Progenitor cell of endocrine pancreas (in vitro differentiated cells): ENCODE results near the gene NKX6-2. TPM values are rescaled to one million over a fixed set of nuclear protein-coding genes. Genes with fewer than 3 reads are reported as not detected.

Experiments
- DNase-seq: peaks from one replicate; pipeline ENCODE4 v3.0.0; 2021; ENCODE audit warnings: low spot score; ENCODE audit not compliant: unreplicated experiment
- H3K27ac Mint-ChIP-seq: 2 replicates; pipeline ENCODE4 v1.8.0; 2021; ENCODE audit warnings: mild to moderate bottlenecking, moderate library complexity, mixed read lengths
- H3K27me3 Mint-ChIP-seq: 2 replicates; pipeline ENCODE4 v1.8.0; 2021; ENCODE audit warnings: mixed read lengths
- H3K36me3 Mint-ChIP-seq: 2 replicates; pipeline ENCODE4 v1.8.0; 2022; ENCODE audit warnings: mixed read lengths; ENCODE audit not compliant: insufficient read depth
- H3K4me1 Mint-ChIP-seq: 2 replicates; pipeline ENCODE4 v1.8.0; 2021; ENCODE audit warnings: low read depth, mixed read lengths
- H3K4me3 Mint-ChIP-seq: 2 replicates; pipeline ENCODE4 v1.8.0; 2021; ENCODE audit warnings: low read depth, mild to moderate bottlenecking, moderate library complexity, mixed read lengths
- H3K9me3 Mint-ChIP-seq: 2 replicates; pipeline ENCODE4 v1.8.0; 2021; ENCODE audit warnings: low read depth, mixed read lengths
- CTCF ChIP-seq: fragments of 200-600 bp; sonication (generic); IDR thresholded peaks from one replicate; pipeline ENCODE4 v1.5.0; 2021; ENCODE audit warnings: antibody characterized with exemption, mild to moderate bottlenecking; ENCODE audit not compliant: unreplicated experiment
- total RNA-seq: library from RNA; stranded (reverse); gene quantifications from 2 replicates; pipeline ENCODE4 v1.2.1, GENCODE V29; 2021

NKX6-2 gene
- total RNA-seq, 1 donor from 2014 or later = 43.9 TPM

- peaks cover 1% of the 10 kb centered on the region for H3K4me1 Mint-ChIP-seq
- H3K27me3 Mint-ChIP-seq = peaks cover 23% of the 10 kb centered on the region
- peaks cover 3% of the 10 kb centered on the region for H3K9me3 Mint-ChIP-seq
- H3K36me3 Mint-ChIP-seq = peaks cover 24% of the 10 kb centered on the region
- no peak for TF ChIP-seq CTCF
- H3K4me3 Mint-ChIP-seq = no peak overlapping the region
- H3K27ac Mint-ChIP-seq = no peak overlapping the region
- DNase-seq = no peak
Measured at GRCh38 chr10:132786476-132786883, 533 bp upstream of the NKX6-2 start.

- H3K27me3 Mint-ChIP-seq = peaks cover 23% of the 10 kb centered on the region
- H3K4me3 Mint-ChIP-seq = peak overlapping the region; percentile 60
- H3K9me3 Mint-ChIP-seq = peaks cover 3% of the 10 kb centered on the region
- TF ChIP-seq CTCF = no peak
- H3K27ac Mint-ChIP-seq = no peak overlapping the region
- DNase-seq = no peak
- peaks cover 30% of the 10 kb centered on the region for H3K36me3 Mint-ChIP-seq
- peaks cover 1% of the 10 kb centered on the region for H3K4me1 Mint-ChIP-seq
Measured at GRCh38 chr10:132784866-132785722, 853 bp downstream of the NKX6-2 start.

DNA sequence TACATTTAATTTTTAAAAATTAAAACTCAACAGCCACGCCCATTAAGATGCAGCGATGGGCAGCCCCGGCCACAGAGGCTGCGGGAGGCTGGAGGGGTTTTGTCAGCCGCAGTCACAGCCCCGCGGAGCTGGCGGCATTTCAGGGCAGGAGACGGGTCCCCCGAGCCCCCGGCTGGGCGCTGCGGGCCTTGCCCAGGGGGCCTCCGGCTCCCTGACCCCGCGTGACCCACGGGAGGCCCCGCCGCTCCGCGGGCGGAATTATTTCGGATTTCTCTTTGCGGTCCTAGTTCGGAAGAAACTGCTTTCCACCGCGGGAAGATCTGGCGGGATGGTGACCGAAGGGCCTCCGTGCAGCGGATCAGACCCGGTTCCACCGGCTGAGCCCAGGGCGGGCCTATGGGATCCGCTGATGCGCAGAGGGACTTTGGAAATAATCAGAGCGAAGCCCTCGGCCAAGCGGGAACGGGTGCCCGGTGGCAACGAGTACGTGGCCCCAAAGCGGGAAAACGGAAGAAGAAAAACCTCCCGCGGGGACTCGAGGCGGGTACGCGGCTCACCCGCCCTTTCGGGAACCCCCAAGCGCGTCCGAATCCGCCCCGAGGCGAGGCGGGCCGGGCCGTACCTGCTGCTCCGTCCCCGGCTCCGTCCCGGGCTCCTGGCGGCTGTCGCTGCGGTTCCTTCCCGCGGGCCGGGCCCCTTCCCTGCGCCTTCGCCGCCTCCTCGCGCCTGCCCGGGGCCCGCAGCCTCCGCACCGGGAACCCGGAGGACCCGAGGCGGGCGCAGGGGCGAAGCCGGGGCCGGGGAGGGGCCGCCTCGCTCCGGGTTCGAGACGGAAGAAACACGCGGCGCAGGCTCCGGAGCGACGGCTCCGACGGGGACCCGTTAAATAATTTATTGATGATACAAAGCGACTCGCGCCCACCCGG, 1.7 kb downstream of the NKX6-2 start:
- H3K4me3 Mint-ChIP-seq = peak overlapping the region; percentile 76
- H3K4me1 Mint-ChIP-seq = peaks cover 1% of the 10 kb centered on the region
- DNase-seq = no peak

DNA sequence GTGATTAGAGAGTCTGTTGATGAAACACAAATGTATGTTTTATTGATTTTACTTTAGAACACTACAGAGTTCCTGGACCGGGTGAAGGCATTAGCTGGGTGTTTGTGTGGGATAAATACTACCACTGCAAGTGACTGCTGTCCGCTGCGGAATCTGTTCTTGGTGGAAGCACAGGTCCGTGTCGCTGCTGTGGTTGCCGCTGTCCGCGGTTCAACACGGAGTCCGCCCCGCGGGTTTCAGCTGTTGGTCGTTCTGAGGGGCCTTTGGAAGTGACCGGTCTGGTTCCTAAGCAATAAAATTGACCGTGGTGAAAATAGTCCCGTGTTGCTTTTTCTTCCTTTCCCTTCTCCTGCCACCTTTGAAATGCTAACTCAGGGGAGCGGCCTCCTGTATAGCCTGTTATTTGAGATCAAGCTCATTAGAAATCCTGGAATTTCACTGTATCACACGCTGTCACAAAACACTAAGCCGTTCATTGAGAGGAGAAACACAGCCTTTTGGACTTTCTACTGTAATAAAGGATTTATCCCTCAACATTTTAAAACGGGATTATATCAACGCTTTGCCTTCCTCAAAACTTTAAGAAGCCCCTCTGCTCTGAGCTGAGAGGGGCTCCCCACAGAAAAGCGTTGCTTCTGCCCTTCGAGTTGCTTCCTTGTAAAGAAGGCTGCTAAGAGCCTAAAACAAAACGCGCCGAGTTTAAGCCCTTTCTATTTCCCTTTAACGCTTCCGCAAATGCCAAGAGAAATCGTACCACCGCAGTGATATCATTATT, 2.6 kb downstream of the NKX6-2 start:
- TF ChIP-seq CTCF = no peak
- peaks cover 17% of the 10 kb centered on the region for H3K27me3 Mint-ChIP-seq
- peaks cover 36% of the 10 kb centered on the region for H3K36me3 Mint-ChIP-seq
- peak overlapping the region; percentile 91 for H3K27ac Mint-ChIP-seq
- H3K9me3 Mint-ChIP-seq = peaks cover 3% of the 10 kb centered on the region
- H3K4me3 Mint-ChIP-seq = peak overlapping the region; percentile 76
- no peak for DNase-seq
- H3K4me1 Mint-ChIP-seq = peaks cover 3% of the 10 kb centered on the region

More for the DNA sequence above, 1.7 kb downstream of the NKX6-2 start:
- Mint-ChIP-seq H3K27me3 (peaks cover 19% of the 10 kb centered on the region), H3K27ac (peak overlapping the region; percentile 91), H3K36me3 (peaks cover 34% of the 10 kb centered on the region), H3K9me3 (peaks cover 3% of the 10 kb centered on the region)
- TF ChIP-seq CTCF = no peak

DNA sequence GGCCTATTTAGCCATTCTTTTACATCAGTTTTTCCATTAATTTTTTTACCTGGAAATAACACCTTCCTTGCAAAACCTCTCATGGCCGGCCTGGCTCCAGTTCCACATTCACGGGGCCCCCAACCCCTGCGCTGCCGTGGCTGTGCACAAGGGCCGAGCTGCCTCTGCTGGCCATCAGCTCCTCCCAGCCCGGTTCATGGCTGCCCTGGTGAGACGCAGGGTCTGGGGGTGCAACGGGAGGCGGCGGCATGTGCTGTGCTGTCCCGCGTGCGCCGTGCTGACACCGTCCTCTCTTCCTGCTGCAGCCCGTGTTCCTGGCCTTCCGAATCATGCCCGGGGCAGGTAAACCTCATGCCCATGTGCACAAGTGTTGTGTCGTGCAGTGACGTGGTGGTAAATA, 4.4 kb downstream of the NKX6-2 start:
- no peak for DNase-seq
- Mint-ChIP-seq H3K27ac (no peak overlapping the region), H3K4me3 (no peak overlapping the region), H3K36me3 (peaks cover 37% of the 10 kb centered on the region), H3K9me3 (peaks cover 3% of the 10 kb centered on the region), H3K27me3 (peaks cover 17% of the 10 kb centered on the region), H3K4me1 (peaks cover 5% of the 10 kb centered on the region)
- no peak for TF ChIP-seq CTCF
